NOMO-1 treated with dmso at 0.1 percent for 144 hours (cell line): ENCODE results near the gene CCDC127.
"Not testable (repeated sequence)": the region's sequence is repeated elsewhere in the genome, so short reads cannot be mapped to it uniquely, and the experiment has no call there.

Experiments used
- DNase-seq: peaks from one replicate; lab custom pipeline; 2025; ENCODE audit not compliant: unreplicated experiment; lab: John Stamatoyannopoulos, UW

Gene CCDC127

GRCh38 chr5:234450-234849 lies 16.5 kb upstream of the CCDC127 start:
- no peak for DNase-seq

GRCh38 chr5:233426-233825 lies 15.5 kb upstream of the CCDC127 start:
- not testable (repeated sequence) for DNase-seq

DNA sequence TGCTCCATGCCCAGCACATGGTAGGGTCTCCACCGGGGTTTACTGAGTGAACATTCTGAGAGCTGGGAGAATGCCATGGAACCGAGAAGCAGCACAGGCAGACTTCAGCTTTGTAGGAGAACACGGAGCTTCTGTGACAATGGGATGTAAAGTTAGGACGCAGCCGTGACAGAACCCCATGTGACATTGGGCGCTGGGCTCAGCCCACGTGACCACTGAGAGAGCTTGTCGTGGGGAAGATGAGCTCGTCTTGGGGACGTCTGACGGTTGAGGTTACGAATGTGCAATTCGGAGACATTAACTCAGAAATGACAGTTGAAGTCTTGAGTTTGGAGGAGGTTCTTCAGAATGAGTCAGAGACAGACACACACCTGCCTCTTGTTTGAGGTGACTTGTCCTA lies 13.7 kb upstream of the CCDC127 start:
- no peak for DNase-seq

DNA sequence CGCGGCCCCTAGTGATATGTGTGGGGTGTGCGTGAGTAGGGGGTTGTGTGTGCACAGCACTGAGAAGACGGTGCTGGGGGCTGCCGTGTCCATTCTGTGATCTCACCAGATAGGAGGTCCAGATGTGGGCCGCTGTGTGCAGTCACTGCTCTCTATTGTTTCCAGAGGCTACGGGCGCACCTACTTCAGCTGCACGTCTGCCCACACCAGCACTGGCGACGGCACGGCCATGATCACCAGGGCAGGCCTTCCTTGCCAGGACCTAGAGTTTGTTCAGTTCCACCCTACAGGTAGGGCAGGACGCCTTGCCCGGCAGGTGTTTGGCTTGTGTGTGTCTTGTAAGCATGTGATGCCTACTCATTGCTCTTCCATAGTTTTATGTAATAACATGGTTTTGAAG lies 12.8 kb upstream of the CCDC127 start:
- DNase-seq: no peak

DNA sequence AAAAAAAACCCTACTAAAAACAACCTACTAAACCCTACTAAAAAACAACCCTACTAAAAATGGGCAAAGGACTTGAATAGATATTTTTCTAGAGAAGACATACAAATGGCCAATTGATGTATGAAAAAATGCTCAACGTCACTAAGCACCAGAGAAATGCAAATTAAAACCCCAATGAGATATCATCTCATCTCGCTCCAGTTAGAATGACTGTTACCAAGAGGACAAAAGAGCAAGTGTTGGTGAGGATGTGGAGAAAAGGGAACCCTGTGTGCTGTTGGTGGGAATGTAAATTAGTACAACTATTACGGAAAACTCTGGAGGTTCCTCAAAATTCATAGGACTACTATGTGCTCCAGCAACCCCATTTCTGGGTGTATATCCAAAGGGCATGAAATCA lies 10.9 kb upstream of the CCDC127 start:
- no peak for DNase-seq

- not testable (repeated sequence) for DNase-seq
These were observed 9.4 kb upstream of the CCDC127 start for GRCh38 chr5:227375-227774.

DNA sequence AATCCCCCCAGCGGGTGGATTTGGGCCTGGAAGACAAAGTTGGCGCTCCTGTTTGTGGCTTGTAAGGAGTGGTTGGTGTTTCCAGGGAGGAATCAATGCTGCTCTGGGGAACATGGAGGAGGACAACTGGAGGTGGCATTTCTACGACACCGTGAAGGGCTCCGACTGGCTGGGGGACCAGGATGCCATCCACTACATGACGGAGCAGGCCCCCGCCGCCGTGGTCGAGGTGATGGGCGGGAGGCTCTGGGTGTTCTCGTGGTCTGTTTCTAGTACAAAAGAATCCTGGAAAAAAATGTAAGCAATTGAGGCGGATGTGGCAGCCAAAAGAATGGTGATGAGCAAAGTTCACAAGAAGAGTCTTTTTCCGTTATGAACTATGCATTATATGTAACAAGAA lies 7.4 kb upstream of the CCDC127 start:
- DNase-seq: no peak

- DNase-seq: no peak
These were observed 5.8 kb upstream of the CCDC127 start for GRCh38 chr5:223791-224190.

DNA sequence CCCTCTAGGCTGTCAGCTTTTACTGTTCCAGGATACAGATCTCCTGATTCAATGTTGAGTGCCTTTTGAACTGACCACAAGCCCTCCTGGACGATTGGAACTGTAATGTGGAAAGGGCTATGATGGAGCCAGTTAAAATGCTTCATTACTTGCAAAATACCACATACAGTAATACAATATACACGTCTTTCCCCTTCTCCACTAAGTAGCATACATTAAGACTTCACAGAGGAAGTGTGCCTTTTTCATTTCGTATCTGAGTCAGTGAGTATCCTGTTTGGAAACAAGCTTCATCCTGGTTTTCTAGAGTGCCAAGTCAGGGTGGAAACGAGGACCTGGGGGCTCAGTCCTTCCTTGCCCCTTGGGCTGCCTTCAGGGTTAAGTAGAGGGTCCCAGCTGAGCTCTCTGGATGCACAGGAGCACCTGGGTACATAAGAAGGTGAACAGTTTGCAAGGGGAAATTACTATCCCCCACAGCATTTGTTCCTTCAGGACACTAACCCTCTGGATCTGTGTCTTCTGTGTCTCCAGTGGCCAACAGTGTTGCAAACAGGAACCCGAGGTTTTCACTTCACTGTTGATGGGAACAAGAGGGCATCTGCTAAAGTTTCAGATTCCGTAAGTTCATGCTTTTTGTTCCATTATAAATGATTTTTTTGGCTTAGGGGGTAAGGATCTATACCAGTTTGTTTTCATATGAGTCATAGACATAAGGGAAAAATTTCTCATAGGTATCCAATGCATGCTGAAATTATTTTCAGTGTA lies 5.2 kb upstream of the CCDC127 start:
- DNase-seq: not testable (repeated sequence)

DNA sequence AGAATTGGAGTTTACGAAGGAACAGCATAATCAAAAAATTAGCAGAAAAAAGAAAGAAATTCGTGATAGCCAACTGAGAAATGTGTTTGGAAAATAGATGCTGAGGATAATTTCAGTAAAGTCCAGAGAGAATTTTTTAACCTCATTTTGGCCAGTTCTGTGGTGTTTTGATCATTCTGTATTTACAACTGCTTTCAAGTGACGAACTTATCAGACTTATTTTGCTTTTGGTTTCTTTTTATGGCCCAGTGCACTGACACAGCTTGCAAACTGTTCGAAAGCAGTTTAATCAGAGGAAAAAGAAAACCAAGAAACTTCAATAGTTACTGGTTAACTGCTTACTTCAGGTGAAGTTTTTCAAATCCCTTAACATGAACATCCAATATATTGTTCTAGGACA lies 2.0 kb upstream of the CCDC127 start:
- DNase-seq: no peak

DNA sequence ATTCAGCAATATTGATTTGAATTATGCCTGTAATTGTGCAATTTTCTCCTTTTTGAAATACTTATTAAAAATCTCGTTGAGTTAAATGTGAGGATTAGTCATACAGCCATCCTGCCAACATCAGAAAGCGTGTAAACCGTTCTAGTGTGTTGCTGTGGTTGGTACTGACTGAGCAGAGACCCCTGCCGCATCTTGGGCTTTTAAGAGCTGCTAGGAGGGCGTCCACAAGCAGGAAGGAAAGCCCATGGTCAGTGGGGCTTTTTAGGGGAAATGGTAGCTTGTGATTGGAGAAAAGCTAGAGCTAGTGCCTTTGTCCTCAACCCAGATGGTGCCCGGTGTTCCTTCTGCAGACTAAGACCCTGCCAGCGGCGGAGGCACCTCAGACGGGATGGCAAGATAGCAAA lies 1.5 kb upstream of the CCDC127 start:
- DNase-seq: no peak

DNA sequence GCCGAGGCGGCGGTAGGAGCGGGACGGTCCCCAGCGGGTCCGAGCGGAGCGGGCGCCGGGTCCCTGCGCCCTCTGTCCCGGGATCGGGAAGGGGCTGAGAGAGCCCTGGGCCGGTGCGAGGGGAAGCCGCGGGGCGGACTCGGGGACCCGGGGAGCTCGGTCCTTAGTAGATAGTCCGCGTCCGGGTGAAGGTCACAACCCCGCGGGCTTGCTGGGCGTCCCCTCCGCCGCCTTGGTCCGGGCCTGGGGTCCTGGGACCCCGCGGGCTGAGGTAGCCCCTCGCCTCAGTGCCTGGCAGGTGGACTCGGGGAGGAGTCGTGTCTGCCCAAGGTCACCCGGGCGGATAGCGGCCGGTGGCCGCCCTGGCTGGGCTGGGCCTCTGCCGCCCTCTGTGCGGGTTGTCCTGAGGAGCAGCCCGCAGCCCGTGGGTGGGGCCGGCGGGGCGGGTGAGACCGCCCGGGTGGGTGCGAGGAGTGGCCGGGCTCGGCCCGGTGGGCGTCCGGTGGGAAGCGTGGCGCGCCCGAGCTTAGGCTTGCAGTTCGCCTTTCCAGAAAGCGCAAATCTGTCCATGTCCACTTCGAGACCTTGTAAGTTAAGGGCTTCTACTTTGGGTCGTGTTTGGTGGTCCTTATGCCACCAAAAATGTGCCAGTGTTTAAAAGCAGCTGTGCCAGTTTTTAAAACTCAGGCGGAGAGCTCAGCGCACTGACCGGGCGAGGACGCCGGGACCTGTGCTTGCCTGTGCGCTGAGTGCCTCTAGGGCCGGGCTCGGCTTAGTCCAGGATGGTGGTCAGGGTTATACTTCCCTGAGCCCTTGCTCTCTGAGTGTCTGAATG lies 721 bp upstream of the CCDC127 start:
- DNase-seq: peak; percentile 62

GRCh38 chr5:216076-216475 lies 1.9 kb downstream of the CCDC127 start:
- DNase-seq: not testable (repeated sequence)

DNA sequence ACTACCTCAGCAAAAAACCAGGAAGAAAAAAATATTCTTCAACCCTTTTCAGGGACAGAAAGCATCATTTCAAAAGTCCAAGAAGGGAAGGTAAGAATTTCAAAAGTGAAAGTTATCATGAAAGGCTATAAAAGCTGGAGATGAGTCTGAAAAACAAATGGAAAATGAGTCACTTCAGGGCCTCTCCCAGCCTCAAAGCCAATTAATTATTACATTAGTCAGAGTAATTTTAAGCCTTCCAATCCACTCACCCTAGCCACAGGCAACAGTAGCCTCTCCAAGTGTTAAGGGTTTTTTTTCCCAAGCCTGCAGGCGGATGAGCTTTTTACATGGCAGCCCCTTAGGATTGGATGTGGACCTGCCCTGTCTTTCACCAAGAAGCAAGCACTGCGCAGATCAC lies 2.7 kb downstream of the CCDC127 start:
- DNase-seq: not testable (repeated sequence)

DNA sequence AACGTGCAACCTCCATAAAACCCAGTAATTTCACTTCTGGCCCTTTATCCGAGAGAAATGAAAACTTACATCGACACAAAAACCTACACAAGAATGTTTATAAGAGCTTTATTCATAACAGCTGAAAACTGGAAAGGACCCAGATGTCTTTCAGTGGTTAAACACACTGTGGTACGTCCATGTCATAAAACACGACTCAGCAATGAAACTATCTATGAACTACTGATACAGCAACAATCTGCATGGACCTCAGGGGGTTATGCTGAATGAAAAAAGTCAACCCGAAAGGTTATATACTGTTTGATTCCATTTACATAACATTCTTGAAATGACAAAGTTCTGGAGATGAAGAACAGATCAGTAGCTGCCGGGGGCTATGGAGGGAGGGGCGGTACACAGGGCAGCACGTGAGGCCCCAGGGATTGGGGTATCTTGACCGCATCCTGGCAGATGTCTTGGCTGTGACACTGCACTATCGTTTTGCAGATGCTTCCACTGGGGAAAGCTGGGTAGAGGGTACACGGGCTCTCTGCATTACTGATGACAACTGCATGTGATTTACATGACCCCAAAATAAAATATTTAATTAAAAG lies 4.1 kb downstream of the CCDC127 start:
- no peak for DNase-seq

DNA sequence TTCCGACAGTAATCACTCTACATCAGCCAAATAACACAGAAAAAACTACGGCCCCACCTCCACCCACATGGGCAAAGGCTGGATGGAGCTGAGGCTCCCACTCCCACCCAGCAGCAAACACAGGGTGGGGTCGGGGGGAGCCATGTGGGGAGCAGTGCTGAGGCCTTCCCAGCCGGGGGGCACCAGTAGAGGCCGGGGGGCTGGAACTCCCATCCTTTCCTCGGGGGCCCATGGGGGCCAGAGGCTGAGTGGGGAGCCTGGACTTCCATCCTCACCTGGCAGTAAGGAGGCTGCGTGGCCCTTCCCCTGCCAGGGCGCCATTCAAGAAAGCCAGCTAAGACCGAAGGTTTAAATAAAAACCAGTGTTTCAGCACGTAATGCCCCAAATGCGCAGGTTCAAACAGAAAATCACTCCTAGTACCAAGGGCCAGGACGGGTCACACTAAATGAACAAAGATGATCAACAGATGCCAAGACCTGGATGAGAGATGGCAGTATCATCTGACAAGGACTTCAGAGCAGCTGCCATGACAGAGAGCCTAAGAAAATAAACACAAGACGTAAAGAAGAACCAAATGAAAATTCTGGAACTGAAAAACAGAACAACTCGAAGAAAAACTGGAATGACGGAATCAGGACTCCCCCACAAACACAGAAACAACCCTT lies 9.4 kb downstream of the CCDC127 start:
- no peak for DNase-seq

- no peak for DNase-seq
These were observed 10.4 kb downstream of the CCDC127 start for GRCh38 chr5:207599-207998.

- no peak for DNase-seq
These were observed 10.9 kb downstream of the CCDC127 start for GRCh38 chr5:206927-207536.

- DNase-seq: no peak
These were observed 11.5 kb downstream of the CCDC127 start for GRCh38 chr5:206406-206805.

- no peak for DNase-seq
These were observed 12.8 kb downstream of the CCDC127 start for GRCh38 chr5:204966-205670.
